ENCODE data around the gene ATP6V1G2.
A peak's percentile ranks its signal among the peaks of the same experiment; 100 is the strongest.

The ATP6V1G2 gene

GRCh38 chr6:31547727-31548543, 1.5 kb upstream of the ATP6V1G2 start:
- peak; percentile 34 to 60 for DNase-seq

- DNase-seq, result peak; percentile 93 to 94
Measured at GRCh38 chr6:31546958-31547726, 734 bp upstream of the ATP6V1G2 start, which contains the start of gene NFKBIL1. TSS of gene NFKBIL1 (plus strand) at chr6:31547608. CDS start at chr6:31547695, 87 bp downstream.

GRCh38 chr6:31545291-31545690, 1.1 kb downstream of the ATP6V1G2 start:
- no peak for DNase-seq

GRCh38 chr6:31544676-31545075, 1.7 kb downstream of the ATP6V1G2 start:
- no peak for DNase-seq

GRCh38 chr6:31543639-31544038, 2.8 kb downstream of the ATP6V1G2 start:
- DNase-seq, result no peak

GRCh38 chr6:31541658-31542521, 4.5 kb downstream of the ATP6V1G2 start, which contains the start of gene DDX39B:
TSS of gene DDX39B (minus strand) at chr6:31542003. CDS start at chr6:31540532, 1,471 bp downstream.
- DNase-seq, result peak; percentile 95 to 96

- peak in 1 of 2 donors; percentile 66 for DNase-seq
Measured at GRCh38 chr6:31541059-31541657, 5.2 kb downstream of the ATP6V1G2 start.

- no peak for DNase-seq
Measured at GRCh38 chr6:31540640-31541039, 5.8 kb downstream of the ATP6V1G2 start.

- no peak for DNase-seq
Measured at GRCh38 chr6:31538805-31539400, 7.5 kb downstream of the ATP6V1G2 start.

- DNase-seq, result no peak
Measured at GRCh38 chr6:31535538-31536324, 10.7 kb downstream of the ATP6V1G2 start.

- no peak for DNase-seq
Measured at GRCh38 chr6:31534521-31535040, 11.8 kb downstream of the ATP6V1G2 start.

- DNase-seq, result no peak
Measured at GRCh38 chr6:31534011-31534410, 12.4 kb downstream of the ATP6V1G2 start.

GRCh38 chr6:31533455-31533841, 13.0 kb downstream of the ATP6V1G2 start:
- no peak for DNase-seq

- no peak for DNase-seq
Measured at GRCh38 chr6:31532644-31533454, 13.6 kb downstream of the ATP6V1G2 start.

- DNase-seq, result no peak
Measured at GRCh38 chr6:31531771-31532643, 14.4 kb downstream of the ATP6V1G2 start.

GRCh38 chr6:31531162-31531561, 15.2 kb downstream of the ATP6V1G2 start:
- DNase-seq, result no peak

GRCh38 chr6:31530659-31531058, 15.7 kb downstream of the ATP6V1G2 start:
- DNase-seq, result no peak

GRCh38 chr6:31529329-31530150, 16.9 kb downstream of the ATP6V1G2 start:
- DNase-seq, result no peak
